Measurements from ENCODE around the gene BCKDK. TPM values are rescaled to one million over a fixed set of nuclear protein-coding genes. Genes with fewer than 3 reads are reported as not detected.

Gene BCKDK
- total RNA-seq, 1 experiment from 2014 or later: 31.2 TPM

- H3K4me1 ChIP-seq: peaks cover 1% of the 10 kb centered on the region
- H3K36me3 ChIP-seq: peaks cover 45% of the 10 kb centered on the region
- no peak overlapping the region for H3K4me3 ChIP-seq
- H3K27ac ChIP-seq: no peak overlapping the region
- no peak for DNase-seq
- no peaks in the 10 kb centered on the region for H3K9me3 ChIP-seq (replicated peaks)
- no peaks in the 10 kb centered on the region for H3K27me3 ChIP-seq
Measured at GRCh38 chr16:31076319-31076718, 31.9 kb upstream of the BCKDK start.

DNA sequence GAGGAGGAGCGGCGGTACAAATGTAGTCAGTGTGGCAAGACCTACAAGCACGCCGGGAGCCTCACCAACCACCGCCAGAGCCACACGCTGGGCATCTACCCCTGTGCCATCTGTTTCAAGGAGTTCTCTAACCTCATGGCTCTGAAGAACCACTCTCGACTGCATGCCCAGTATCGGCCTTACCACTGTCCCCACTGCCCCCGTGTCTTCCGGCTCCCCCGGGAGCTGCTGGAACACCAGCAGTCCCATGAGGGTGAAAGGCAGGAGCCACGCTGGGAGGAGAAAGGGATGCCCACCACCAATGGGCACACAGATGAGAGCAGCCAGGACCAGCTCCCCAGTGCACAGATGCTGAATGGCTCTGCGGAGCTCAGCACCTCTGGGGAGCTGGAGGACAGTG lies 31.2 kb upstream of the BCKDK start:
- DNase-seq: no peak
- no peaks in the 10 kb centered on the region for H3K27me3 ChIP-seq

GRCh38 chr16:31077592-31078396 lies 30.4 kb upstream of the BCKDK start:
- Histone ChIP-seq H3K27me3 (no peaks in the 10 kb centered on the region), H3K9me3 (replicated peaks) (no peaks in the 10 kb centered on the region), H3K36me3 (peaks cover 45% of the 10 kb centered on the region), H3K4me1 (no peaks in the 10 kb centered on the region), H3K4me3 (no peak overlapping the region), H3K27ac (no peak overlapping the region)
- no peak for DNase-seq

More for the DNA sequence above, 31.2 kb upstream of the BCKDK start:
- H3K4me3 ChIP-seq: no peak overlapping the region
- peaks cover 45% of the 10 kb centered on the region for H3K36me3 ChIP-seq
- H3K4me1 ChIP-seq: no peaks in the 10 kb centered on the region
- no peaks in the 10 kb centered on the region for H3K9me3 ChIP-seq (replicated peaks)
- H3K27ac ChIP-seq: no peak overlapping the region

DNA sequence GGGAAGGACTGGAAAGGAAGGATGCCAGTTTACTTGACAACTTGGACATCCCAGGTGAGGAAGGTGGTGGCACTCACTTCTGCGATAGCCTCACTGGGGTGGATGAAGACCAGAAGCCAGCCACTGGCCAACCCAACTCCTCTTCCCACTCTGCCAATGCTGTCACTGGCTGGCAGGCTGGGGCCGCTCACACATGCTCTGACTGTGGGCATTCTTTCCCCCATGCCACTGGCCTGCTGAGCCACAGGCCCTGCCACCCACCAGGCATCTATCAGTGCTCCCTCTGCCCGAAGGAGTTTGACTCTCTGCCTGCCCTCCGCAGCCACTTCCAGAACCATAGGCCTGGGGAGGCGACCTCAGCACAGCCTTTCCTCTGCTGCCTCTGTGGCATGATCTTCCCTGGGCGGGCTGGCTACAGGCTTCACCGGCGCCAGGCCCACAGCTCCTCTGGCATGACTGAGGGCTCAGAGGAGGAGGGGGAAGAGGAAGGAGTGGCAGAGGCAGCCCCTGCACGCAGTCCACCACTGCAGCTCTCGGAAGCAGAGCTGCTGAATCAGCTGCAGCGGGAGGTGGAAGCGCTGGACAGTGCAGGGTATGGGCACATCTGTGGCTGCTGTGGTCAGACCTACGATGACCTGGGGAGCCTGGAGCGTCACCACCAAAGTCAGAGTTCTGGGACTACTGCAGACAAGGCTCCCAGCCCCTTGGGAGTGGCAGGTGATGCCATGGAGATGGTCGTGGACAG lies 29.4 kb upstream of the BCKDK start:
- Histone ChIP-seq H3K9me3 (replicated peaks) (no peaks in the 10 kb centered on the region), H3K4me3 (no peak overlapping the region), H3K27ac (no peak overlapping the region), H3K27me3 (no peaks in the 10 kb centered on the region), H3K36me3 (peaks cover 46% of the 10 kb centered on the region), H3K4me1 (no peaks in the 10 kb centered on the region; the same call in none of the 2 replicates)
- no peak for DNase-seq

DNA sequence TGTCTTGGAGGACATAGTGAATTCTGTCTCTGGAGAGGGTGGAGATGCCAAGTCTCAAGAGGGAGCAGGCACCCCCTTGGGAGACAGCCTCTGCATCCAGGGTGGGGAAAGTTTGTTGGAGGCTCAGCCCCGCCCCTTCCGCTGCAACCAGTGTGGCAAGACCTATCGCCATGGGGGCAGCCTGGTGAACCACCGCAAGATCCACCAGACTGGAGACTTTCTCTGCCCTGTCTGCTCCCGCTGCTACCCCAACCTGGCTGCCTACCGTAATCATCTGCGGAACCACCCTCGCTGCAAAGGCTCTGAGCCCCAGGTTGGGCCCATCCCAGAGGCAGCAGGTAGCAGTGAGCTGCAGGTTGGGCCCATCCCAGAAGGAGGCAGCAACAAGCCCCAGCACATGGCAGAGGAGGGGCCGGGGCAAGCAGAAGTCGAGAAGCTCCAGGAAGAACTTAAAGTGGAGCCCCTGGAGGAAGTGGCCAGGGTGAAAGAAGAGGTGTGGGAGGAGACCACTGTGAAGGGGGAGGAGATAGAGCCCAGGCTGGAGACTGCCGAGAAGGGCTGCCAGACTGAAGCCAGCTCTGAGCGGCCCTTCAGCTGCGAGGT lies 28.7 kb upstream of the BCKDK start:
- peaks cover 7% of the 10 kb centered on the region for H3K4me1 ChIP-seq
- no peaks in the 10 kb centered on the region for H3K27me3 ChIP-seq
- DNase-seq: no peak
- H3K9me3 ChIP-seq (replicated peaks): no peaks in the 10 kb centered on the region
- H3K36me3 ChIP-seq: peaks cover 49% of the 10 kb centered on the region
- H3K4me3 ChIP-seq: no peak overlapping the region
- no peak overlapping the region for H3K27ac ChIP-seq

DNA sequence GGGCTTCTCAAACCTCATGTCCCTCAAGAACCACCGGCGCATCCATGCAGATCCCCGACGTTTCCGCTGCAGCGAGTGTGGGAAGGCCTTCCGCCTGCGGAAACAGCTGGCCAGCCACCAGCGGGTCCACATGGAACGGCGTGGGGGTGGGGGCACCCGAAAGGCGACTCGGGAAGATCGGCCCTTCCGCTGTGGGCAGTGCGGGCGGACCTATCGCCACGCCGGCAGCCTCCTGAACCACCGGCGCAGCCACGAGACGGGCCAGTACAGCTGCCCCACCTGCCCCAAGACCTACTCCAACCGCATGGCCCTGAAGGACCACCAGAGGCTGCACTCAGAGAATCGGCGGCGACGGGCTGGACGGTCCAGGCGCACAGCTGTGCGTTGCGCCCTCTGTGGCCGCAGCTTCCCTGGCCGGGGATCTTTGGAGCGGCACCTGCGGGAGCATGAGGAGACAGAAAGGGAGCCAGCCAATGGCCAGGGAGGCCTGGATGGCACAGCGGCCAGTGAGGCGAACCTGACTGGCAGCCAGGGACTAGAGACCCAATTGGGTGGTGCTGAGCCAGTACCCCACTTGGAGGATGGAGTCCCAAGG lies 28.1 kb upstream of the BCKDK start:
- Histone ChIP-seq H3K36me3 (peaks cover 49% of the 10 kb centered on the region), H3K9me3 (replicated peaks) (no peaks in the 10 kb centered on the region)
- no peak for DNase-seq

GRCh38 chr16:31080756-31081419 lies 27.3 kb upstream of the BCKDK start:
- Histone ChIP-seq H3K36me3 (peaks cover 49% of the 10 kb centered on the region), H3K4me1 (peaks cover 20% of the 10 kb centered on the region), H3K9me3 (replicated peaks) (no peaks in the 10 kb centered on the region), H3K27me3 (no peaks in the 10 kb centered on the region), H3K27ac (no peak overlapping the region), H3K4me3 (no peak overlapping the region)
- DNase-seq: no peak

More for the DNA sequence above, 28.1 kb upstream of the BCKDK start:
- Histone ChIP-seq H3K4me3 (no peak overlapping the region), H3K4me1 (peaks cover 14% of the 10 kb centered on the region), H3K27ac (no peak overlapping the region), H3K27me3 (no peaks in the 10 kb centered on the region)

GRCh38 chr16:31081428-31082351 lies 26.5 kb upstream of the BCKDK start:
- no peaks in the 10 kb centered on the region for H3K27me3 ChIP-seq
- H3K27ac ChIP-seq: no peak overlapping the region
- no peak for DNase-seq
- peaks cover 48% of the 10 kb centered on the region for H3K36me3 ChIP-seq
- no peaks in the 10 kb centered on the region for H3K9me3 ChIP-seq (replicated peaks)
- no peak overlapping the region for H3K4me3 ChIP-seq
- H3K4me1 ChIP-seq: peaks cover 28% of the 10 kb centered on the region

GRCh38 chr16:31082368-31083045 lies 25.7 kb upstream of the BCKDK start:
- H3K36me3 ChIP-seq: peaks cover 40% of the 10 kb centered on the region
- peaks cover 36% of the 10 kb centered on the region for H3K4me1 ChIP-seq
- no peak overlapping the region for H3K27ac ChIP-seq
- DNase-seq: no peak
- H3K27me3 ChIP-seq: no peaks in the 10 kb centered on the region
- H3K4me3 ChIP-seq: no peak overlapping the region
- no peaks in the 10 kb centered on the region for H3K9me3 ChIP-seq (replicated peaks)

GRCh38 chr16:31083081-31083480 lies 25.1 kb upstream of the BCKDK start:
- no peak for DNase-seq
- Histone ChIP-seq H3K9me3 (replicated peaks) (no peaks in the 10 kb centered on the region), H3K27ac (no peak overlapping the region), H3K36me3 (peaks cover 34% of the 10 kb centered on the region), H3K27me3 (no peaks in the 10 kb centered on the region), H3K4me3 (no peak overlapping the region), H3K4me1 (peaks cover 41% of the 10 kb centered on the region)

- no peak overlapping the region for H3K4me3 ChIP-seq
- peaks cover 45% of the 10 kb centered on the region for H3K4me1 ChIP-seq
- no peak for DNase-seq
- no peaks in the 10 kb centered on the region for H3K9me3 ChIP-seq (replicated peaks)
- H3K27me3 ChIP-seq: no peaks in the 10 kb centered on the region
- H3K27ac ChIP-seq: no peak overlapping the region
- peaks cover 30% of the 10 kb centered on the region for H3K36me3 ChIP-seq
Measured at GRCh38 chr16:31083556-31083955, 24.6 kb upstream of the BCKDK start.

DNA sequence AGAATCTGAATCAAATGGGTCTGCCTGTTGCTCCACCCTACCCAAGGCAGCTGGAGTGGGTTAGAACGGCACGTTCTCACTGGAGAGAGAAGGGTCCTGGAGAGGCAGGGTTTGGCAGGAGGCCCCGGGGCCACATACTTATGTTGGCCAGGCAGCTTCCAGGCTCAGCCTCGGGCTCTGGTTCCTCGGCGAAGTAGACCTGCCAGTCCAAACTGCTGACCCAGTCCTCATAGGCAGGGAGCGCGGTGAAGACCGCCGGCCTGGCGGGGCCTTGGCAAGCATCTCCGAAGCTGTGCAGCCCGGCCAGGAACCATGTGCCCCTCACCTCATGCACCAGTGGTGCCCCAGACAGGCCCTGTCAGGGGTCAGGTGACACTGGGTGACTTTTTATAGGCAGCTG lies 24.2 kb upstream of the BCKDK start:
- no peaks in the 10 kb centered on the region for H3K9me3 ChIP-seq (replicated peaks)
- H3K36me3 ChIP-seq: peaks cover 25% of the 10 kb centered on the region
- H3K27me3 ChIP-seq: no peaks in the 10 kb centered on the region
- no peak overlapping the region for H3K27ac ChIP-seq
- H3K4me1 ChIP-seq: peaks cover 49% of the 10 kb centered on the region
- DNase-seq: no peak
- no peak overlapping the region for H3K4me3 ChIP-seq

- H3K4me3 ChIP-seq: peak overlapping the region; percentile 33
- H3K36me3 ChIP-seq: peaks cover 18% of the 10 kb centered on the region
- no peaks in the 10 kb centered on the region for H3K9me3 ChIP-seq (replicated peaks)
- H3K27ac ChIP-seq: peak overlapping the region; percentile 76
- DNase-seq: peak; percentile 78 to 80
- no peaks in the 10 kb centered on the region for H3K27me3 ChIP-seq
- H3K4me1 ChIP-seq: peaks cover 49% of the 10 kb centered on the region
Measured at GRCh38 chr16:31084584-31085302, 23.4 kb upstream of the BCKDK start.
